GM19455 (cell line): Measurements from ENCODE around the gene MAN2A1.

Experiments
- ATAC-seq: cut with Tn5 transposase; IDR thresholded peaks from one replicate; pipeline ENCODE4 v1.9.1; 2021; ENCODE audit not compliant: unreplicated experiment

The MAN2A1 gene

GRCh38 chr5:109900461-109900860, 210.7 kb downstream of the MAN2A1 start:
- no peak for ATAC-seq

GRCh38 chr5:109900911-109901627, 211.3 kb downstream of the MAN2A1 start:
- ATAC-seq, result no peak

DNA sequence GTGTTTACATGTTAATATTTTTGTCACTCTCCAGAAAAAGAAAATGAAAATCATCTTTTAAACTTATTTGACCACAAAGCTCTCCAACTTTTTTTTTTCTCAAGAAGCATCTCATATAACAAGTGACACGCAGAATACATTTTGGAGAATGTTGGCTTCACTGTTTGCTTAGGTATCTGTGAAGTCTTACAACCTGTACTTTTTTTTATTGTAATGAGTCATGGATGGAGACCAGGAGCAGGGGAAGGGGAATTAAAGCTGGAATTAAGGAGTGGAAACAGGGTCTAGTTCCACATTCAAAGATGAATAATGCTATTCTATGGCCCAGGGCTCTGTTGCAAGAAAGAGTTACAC, 211.9 kb downstream of the MAN2A1 start:
- no peak for ATAC-seq

GRCh38 chr5:109903061-109903460, 213.3 kb downstream of the MAN2A1 start:
- no peak for ATAC-seq

- ATAC-seq, result no peak
These were observed 216.2 kb downstream of the MAN2A1 start for GRCh38 chr5:109905906-109906305.

- no peak for ATAC-seq
These were observed 217.5 kb downstream of the MAN2A1 start for GRCh38 chr5:109907189-109907588.

DNA sequence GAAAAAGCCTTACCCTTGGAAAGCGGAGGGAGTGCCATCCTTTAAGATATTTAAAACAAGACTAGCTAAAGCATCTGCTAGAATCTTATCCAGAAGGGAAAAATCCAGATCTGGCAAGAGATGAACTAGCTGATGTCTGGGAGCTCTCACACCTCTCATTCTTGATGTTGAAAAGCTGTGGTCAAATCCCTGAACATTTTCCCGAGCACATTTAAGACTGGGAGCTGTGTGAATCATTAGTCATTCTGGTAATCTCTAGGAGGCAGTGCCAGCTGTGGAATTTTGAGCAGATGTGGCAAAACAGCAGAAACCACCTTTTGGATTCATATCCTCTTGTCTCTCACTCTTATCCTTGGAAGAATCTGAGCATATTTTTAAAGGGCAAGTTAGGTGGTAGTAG, 218.0 kb downstream of the MAN2A1 start:
- no peak for ATAC-seq

GRCh38 chr5:109908366-109908765, 218.6 kb downstream of the MAN2A1 start:
- ATAC-seq, result no peak

- ATAC-seq, result no peak
These were observed 221.1 kb downstream of the MAN2A1 start for GRCh38 chr5:109910874-109911273.

DNA sequence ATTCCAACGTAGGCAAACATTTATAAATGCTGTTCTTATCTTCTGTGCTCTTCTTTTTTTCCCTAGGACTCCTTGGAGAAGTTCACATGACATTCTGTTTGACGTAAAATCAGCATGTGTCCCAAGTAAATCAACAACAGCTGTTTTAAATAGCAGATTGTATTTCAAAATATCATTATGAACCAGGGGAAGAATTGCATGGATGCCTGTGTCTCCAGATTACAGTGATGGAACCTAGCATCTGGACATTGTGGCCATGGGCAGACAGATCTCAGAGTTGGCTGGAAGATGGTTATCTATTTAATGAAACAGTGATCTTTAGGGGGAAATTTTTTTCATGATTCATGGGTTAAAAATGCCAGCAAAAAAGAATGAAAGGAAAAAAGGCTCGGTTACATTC, 222.0 kb downstream of the MAN2A1 start:
- ATAC-seq, result no peak

- ATAC-seq, result no peak
These were observed 225.2 kb downstream of the MAN2A1 start for GRCh38 chr5:109914906-109915305.

GRCh38 chr5:109916481-109917153, 226.9 kb downstream of the MAN2A1 start:
- no peak for ATAC-seq
